ENCODE data around the gene IKZF2.

The IKZF2 gene

DNA sequence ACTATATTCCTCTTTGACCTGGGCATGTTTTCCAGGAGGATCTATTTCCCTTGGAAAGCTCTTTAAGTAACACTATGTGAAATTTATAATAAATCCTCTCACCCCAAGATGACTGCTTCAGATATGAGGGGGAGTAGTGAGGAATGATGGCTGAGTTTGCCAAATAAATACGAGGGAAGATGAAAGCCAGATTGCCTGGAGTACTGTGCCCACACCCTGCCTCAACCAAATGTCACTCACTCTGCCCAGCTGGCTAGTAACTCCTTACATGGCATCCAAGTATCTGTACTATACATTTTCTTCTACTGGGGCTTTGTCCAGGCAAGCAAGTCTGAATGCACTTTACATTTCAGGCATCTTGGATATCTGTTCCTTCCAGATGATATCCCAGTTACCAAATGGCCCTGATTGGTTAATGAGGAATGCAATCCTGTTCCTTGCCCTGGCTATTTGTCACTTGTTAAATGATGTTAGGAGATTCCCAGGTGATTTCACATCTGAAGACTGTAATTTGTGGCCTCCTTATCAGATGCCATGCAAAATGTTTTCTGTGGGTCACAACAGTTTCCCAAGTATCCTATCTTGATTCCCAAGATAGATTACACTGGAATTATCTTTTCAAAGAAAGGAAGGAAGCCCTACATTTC is 191.8 kb downstream of the IKZF2 start:
- no peak for DNase-seq (ENCODE audit: low read depth in 2 of 2)

DNA sequence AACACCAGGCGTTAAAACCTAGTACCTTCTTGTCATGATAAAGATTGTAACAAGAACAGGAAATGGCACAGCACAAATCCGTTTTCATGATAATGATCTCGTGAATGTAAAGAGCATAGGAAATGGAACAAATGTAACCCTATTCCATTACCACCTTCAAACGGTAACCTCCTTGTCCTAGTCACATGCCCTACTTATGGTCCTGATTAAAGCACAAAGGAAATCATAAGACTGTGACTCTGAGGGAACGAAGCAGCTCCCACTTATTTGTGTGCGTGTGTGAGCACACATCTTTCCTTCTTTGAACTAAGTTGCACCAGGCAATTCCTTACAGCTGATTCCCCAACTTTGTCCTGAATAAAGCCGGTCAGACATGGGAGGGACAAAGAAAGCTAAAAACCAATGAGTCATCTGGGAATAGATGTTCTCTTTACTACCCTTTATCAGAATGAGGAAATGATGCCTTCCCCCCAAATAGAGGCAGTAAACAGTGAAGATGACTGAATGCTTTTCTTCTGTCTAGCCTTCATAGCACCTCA is 192.6 kb downstream of the IKZF2 start:
- no peak for DNase-seq (ENCODE audit: low read depth in 2 of 2)

DNA sequence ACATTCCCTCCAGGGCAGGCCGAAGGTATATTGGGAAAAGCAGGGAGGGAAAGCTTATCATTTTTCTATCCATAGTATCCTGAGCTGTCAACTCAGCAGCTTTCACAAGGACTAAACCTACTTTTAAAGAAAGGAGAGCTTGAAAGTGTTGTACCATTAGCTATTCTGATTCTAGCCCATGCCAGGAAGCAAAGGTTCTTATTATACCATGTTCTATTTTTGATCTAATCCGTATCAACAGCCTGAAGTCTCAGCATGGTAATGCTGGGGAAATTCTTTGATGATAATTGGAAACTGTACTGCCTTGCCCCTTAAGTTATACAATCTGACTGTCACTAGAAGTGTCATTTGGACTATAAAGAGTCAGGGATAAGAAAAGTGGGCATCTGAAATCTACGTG is 193.3 kb downstream of the IKZF2 start:
- DNase-seq (ENCODE audit: low read depth in 2 of 2): no peak

DNA sequence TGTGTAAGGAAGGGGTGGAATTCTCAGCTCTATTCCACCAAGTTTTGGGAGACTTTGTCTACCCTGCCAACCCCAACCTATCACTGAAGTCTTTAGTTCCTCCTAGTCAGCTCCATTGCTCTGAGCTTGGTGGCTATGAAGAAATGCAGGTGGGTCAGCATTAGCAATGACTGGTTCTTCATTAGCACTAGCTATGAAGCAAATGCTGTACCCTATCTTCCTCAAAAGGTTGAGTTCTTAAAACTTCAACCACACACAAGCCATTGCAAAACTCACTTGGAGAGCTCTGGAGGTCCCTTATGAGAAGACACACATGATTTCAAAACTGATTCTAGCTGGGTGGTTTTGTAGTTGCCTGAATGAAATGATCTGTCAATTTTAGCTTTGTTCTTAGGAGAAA is 193.8 kb downstream of the IKZF2 start:
- DNase-seq (ENCODE audit: low read depth in 2 of 2): no peak

DNA sequence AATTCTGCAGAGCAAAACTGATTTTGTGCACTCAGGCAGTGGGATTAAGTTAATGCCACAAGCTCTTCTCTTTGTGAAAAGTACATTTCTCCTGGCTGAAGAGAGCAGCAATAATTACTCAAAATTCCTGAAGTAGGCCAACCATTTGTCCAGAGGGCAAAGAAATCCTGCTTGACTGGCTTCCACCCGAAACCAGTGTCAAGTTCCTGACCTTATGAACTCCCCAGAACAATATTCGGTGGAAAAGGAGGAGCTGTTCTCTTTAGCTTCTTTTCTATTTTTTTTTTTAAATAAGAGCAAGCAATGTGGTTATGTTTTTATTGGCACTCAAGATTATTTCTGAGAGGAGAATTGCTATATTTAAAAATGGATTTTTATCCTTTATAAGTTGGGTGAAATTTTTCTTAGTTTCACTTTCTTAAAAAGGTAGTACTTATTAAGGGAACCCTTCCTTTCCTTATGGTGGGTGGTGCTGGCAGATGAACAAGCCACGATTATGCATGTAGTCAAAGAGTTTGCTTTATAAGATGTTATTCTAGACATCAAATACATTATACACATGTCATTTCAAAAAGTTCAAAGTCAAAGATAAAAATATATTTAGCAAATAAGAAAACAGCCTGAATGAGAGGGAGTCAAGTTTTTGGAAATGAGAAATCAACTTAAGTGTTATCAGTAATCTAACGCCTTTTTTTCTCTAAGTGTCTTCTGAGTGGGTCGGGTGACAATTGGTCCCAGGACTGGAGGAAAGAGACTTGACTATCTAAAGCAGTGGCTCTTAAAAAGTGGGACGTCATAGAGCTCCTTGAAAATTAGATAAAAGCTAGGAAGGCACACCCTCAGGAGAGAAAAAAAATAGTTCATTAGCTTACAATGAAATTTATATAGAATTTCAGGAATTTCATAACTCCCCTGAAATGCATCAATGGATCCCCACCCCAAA is 194.5 kb downstream of the IKZF2 start:
- no peak for DNase-seq (ENCODE audit: low read depth in 2 of 2)

DNA sequence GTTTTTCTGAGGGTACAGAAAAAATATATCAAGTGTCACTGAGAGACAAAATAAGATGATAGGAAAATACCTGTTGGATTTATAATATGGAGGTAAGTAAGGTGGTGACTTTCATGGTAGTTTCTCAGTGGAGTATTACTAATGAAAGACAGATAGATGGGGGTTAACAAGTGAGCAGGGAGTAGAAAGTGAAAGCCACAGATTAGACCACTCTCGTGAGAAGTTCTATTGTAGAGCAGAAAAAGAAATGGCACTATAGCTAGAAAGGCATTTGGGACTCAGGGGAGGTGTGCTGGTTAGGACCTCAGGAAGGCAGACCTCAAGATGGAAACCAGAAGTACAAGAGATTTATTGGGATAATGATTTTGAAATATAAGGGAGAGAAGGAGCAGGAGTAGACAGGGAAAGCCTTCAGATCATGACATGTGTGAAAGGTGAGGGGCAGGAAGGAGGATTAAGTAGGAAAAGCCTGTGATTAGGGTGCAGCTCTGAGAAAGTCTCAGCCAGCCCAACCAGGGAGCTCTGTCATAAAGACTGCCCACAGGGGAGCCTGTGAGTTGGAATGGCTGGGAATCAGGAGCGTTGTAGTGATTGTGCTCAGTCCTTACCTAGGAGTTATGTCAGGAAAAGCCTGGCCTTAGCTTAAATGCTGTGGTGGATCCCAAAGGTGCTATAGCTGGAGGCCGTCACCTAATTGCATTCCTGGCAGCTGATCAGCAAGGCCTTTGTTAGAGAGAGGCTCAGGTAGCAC is 198.1 kb downstream of the IKZF2 start:
- DNase-seq (ENCODE audit: low read depth in 2 of 2): no peak

DNA sequence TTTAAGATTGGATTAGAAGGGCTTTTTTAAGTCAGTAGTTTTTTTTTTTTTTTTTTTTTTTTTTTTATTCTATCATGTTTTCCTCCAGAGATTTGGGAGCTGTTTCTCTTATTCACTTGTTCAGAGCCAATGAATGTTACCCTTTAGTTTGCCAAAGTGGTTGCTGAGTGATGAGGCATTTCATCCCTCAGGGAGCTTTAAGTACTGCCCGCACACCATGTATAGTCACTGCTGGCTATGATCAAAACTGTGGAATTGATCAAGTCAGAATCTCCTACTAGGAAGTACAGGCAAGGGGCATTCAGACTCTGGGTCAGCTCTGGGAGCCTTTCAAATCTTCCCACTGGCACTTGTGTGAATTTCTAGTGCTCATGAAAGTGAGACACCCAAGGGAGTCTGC is 201.6 kb downstream of the IKZF2 start:
- no peak for DNase-seq (ENCODE audit: low read depth in 2 of 2)
